ENCODE results near the gene UQCR11. TPM values are rescaled to one million over a fixed set of nuclear protein-coding genes. Genes with fewer than 3 reads are reported as not detected.

UQCR11 gene
- total RNA-seq, 4 donors from 2014 or later: 55.0 to 76.8 (median 73.8) TPM

GRCh38 chr19:1561236-1561842 lies 43.9 kb downstream of the UQCR11 start:
- TF ChIP-seq CTCF (IDR thresholded peaks at IDR 0.05; ENCODE audit: low read depth): no peak

- no peak for TF ChIP-seq CTCF (IDR thresholded peaks at IDR 0.05; ENCODE audit: low read depth)
Observed at GRCh38 chr19:1560286-1560882, 44.9 kb downstream of the UQCR11 start.

GRCh38 chr19:1558552-1558951 lies 46.7 kb downstream of the UQCR11 start:
- no peak for TF ChIP-seq CTCF (IDR thresholded peaks at IDR 0.05; ENCODE audit: low read depth)

GRCh38 chr19:1556390-1557070 lies 48.7 kb downstream of the UQCR11 start:
- TF ChIP-seq CTCF (IDR thresholded peaks at IDR 0.05; ENCODE audit: low read depth): no peak

- TF ChIP-seq CTCF (IDR thresholded peaks at IDR 0.05; ENCODE audit: low read depth): no peak
Observed at GRCh38 chr19:1555487-1556389, 49.5 kb downstream of the UQCR11 start.

GRCh38 chr19:1554968-1555367 lies 50.3 kb downstream of the UQCR11 start:
- no peak for TF ChIP-seq CTCF (IDR thresholded peaks at IDR 0.05; ENCODE audit: low read depth)
